ENCODE measurements around the gene CCDC15. TPM values are rescaled to one million over a fixed set of nuclear protein-coding genes. Genes with fewer than 3 reads are reported as not detected.

Gene CCDC15
- total RNA-seq, 2 experiments from 2014 or later = 3.8 TPM

DNA sequence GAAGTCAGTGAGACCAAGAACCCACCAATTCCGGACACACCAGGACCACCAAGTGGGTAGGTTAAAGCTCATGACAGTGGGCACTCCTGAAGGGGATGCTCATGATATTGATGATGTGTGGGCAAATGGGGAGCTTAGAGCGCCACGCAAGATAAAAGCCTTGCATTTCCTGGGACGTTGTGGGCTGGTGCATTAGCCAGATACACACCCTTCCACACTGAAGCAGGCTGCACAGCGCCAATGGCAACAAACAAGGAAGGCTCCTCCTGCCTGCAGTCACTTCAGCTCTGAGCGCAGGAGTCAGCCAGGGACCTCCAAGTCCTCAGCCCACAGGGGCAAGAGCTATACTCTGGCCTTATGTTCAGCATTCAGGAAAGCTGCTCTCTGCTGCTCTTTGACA is 136.8 kb downstream of the CCDC15 start:
- CTCF ChIA-PET = interaction anchor here (1.1 to 1.4 kb wide), 3 partner anchors 38 to 255 kb away, joined by 4 to 5 read pairs (median 4); no protein-coding TSS in a partner anchor
- POLR2A ChIA-PET = no interaction called here

Other genes with a start within 250 kb of the CCDC15 start
- 1 to 10 TPM; 6.4 to 6.7 TPM for gene NRGN, start 214.3 kb upstream of the CCDC15 start, total RNA-seq
- gene VSIG2, start 201.9 kb upstream of the CCDC15 start, total RNA-seq = under 1 TPM in 1 of 2 experiments, not detected in 1; 0.25 TPM
- under 1 TPM; 0.94 to 0.95 TPM for gene ESAM, start 191.9 kb upstream of the CCDC15 start, total RNA-seq
- gene MSANTD2, start 153.8 kb upstream of the CCDC15 start, total RNA-seq = 10 to 100 TPM in 1 of 2 experiments, 1 to 10 TPM in 1; 9.3 to 12.0 TPM
- 10 to 100 TPM; 10.3 to 11.8 TPM for gene ROBO3, start 88.8 kb upstream of the CCDC15 start, total RNA-seq
- not detected for gene ROBO4, start 56.3 kb upstream of the CCDC15 start, total RNA-seq
- not detected for gene HEPN1, start 35.0 kb upstream of the CCDC15 start, total RNA-seq
- gene HEPACAM, start 18.2 kb upstream of the CCDC15 start, total RNA-seq = not detected
- under 1 TPM; 0.30 to 0.65 TPM for gene SLC37A2, start 109.1 kb downstream of the CCDC15 start, total RNA-seq
- 10 to 100 TPM; 19.5 to 23.3 TPM for gene TMEM218, start 157.4 kb downstream of the CCDC15 start, total RNA-seq
- gene PKNOX2, start 210.5 kb downstream of the CCDC15 start, total RNA-seq = not detected

Data from activated CD8-positive, alpha-beta memory T cell treated with anti-CD3 and anti-CD28 coated beads for 36 hours (primary cell).